Panc1 (cell line): Measurements from ENCODE around the gene ANKRD22.

Experiments used
- POLR2AphosphoS5 ChIP-seq: IDR thresholded peaks from 2 replicates; pipeline ENCODE4 v1.6.1; 2012; ENCODE audit warnings: mild to moderate bottlenecking, low read depth, low read length, moderate library complexity
- TF ChIP-seq, protein P1 (sequence below): fragments of 450-650 bp; IDR thresholded peaks from 2 replicates; pipeline ENCODE4 v1.5.1; 2017; ENCODE audit warnings: mild to moderate bottlenecking

DNA sequence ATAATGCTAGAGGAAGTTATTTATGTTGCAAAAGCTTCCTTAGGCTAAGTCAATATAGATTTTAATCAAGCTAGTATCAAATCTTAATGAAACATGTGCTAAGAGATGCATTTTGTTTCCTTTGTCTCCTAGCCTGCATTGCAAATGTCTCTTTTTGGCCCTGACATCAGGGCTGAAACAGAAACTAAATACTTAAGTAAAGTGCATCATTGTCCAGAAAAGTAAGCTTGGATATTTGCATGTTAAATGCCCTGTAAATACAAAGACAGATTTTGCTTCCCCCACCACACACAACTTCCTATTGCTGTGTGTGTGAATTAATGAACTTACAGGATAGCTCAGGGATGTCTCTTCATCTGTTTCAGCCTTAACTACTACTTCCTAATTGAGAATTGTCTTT, 18.4 kb upstream of the ANKRD22 start:
- TF ChIP-seq, protein P1, sequence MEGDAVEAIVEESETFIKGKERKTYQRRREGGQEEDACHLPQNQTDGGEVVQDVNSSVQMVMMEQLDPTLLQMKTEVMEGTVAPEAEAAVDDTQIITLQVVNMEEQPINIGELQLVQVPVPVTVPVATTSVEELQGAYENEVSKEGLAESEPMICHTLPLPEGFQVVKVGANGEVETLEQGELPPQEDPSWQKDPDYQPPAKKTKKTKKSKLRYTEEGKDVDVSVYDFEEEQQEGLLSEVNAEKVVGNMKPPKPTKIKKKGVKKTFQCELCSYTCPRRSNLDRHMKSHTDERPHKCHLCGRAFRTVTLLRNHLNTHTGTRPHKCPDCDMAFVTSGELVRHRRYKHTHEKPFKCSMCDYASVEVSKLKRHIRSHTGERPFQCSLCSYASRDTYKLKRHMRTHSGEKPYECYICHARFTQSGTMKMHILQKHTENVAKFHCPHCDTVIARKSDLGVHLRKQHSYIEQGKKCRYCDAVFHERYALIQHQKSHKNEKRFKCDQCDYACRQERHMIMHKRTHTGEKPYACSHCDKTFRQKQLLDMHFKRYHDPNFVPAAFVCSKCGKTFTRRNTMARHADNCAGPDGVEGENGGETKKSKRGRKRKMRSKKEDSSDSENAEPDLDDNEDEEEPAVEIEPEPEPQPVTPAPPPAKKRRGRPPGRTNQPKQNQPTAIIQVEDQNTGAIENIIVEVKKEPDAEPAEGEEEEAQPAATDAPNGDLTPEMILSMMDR: no peak
- TF ChIP-seq POLR2AphosphoS5: no peak
